GM20431 (cell line): ENCODE data around the gene RILPL1.
"Not testable (repeated sequence)": the region's sequence is repeated elsewhere in the genome, so short reads cannot be mapped to it uniquely, and the experiment has no call there.

ENCODE experiments used
- in situ Hi-C: fragments of 300-500 bp; cut with MseI, MboI; formaldehyde crosslinking; loops from one replicate; pipeline ENCODE4 v1.15.0; 2020; ENCODE audit warnings: low sequenced_read_pairs; ENCODE audit not compliant: unreplicated experiment

The RILPL1 gene

GRCh38 chr12:123472438-123472849 is 61.1 kb downstream of the RILPL1 start:
- in situ Hi-C loops: no loop called here

GRCh38 chr12:123471374-123472068 is 62.0 kb downstream of the RILPL1 start:
- in situ Hi-C loops: no loop called here

- in situ Hi-C loops: no loop called here
Observed at GRCh38 chr12:123469978-123470377, 63.5 kb downstream of the RILPL1 start.

GRCh38 chr12:123468786-123469185 is 64.7 kb downstream of the RILPL1 start:
- in situ Hi-C loops: no loop called here

- in situ Hi-C loops: no loop called here
Observed at GRCh38 chr12:123465084-123465483, 68.4 kb downstream of the RILPL1 start.

- in situ Hi-C loops: not testable (repeated sequence)
Observed at GRCh38 chr12:123463174-123463573, 70.3 kb downstream of the RILPL1 start.

GRCh38 chr12:123457980-123458779 is 75.3 kb downstream of the RILPL1 start, which contains the start of gene SNRNP35:
TSS of gene SNRNP35 (plus strand) at chr12:123458139. CDS start at chr12:123465541, 7,402 bp downstream.
- in situ Hi-C loops: no loop called here

- in situ Hi-C loops: no loop called here
Observed at GRCh38 chr12:123453165-123453564, 80.4 kb downstream of the RILPL1 start.

GRCh38 chr12:123452276-123452550 is 81.3 kb downstream of the RILPL1 start:
- in situ Hi-C loops: not testable (repeated sequence)

GRCh38 chr12:123450636-123451035 is 82.9 kb downstream of the RILPL1 start:
- in situ Hi-C loops: no loop called here

GRCh38 chr12:123449856-123450255 is 83.7 kb downstream of the RILPL1 start:
- in situ Hi-C loops: no loop called here

- in situ Hi-C loops: no loop called here
Observed at GRCh38 chr12:123449249-123449733, 84.2 kb downstream of the RILPL1 start.

GRCh38 chr12:123446333-123446713 is 87.2 kb downstream of the RILPL1 start:
- in situ Hi-C loops: no loop called here

GRCh38 chr12:123445388-123446332 is 87.9 kb downstream of the RILPL1 start:
- in situ Hi-C loops: no loop called here

- in situ Hi-C loops: no loop called here
Observed at GRCh38 chr12:123444092-123445026, 89.2 kb downstream of the RILPL1 start.

- in situ Hi-C loops: no loop called here
Observed at GRCh38 chr12:123442774-123443173, 90.7 kb downstream of the RILPL1 start.

- in situ Hi-C loops: no loop called here
Observed at GRCh38 chr12:123441523-123442164, 91.9 kb downstream of the RILPL1 start.

- in situ Hi-C loops: no loop called here
Observed at GRCh38 chr12:123436017-123436964, 97.2 kb downstream of the RILPL1 start, which contains the start of gene RILPL2. TSS of gene RILPL2 (minus strand) at chr12:123436684. CDS start at chr12:123436420, 264 bp downstream.
